Heart right ventricle (tissue), 16 donors: ENCODE measurements around the gene BRAF. TPM values are rescaled to one million over a fixed set of nuclear protein-coding genes. Genes with fewer than 3 reads are reported as not detected.

Experiments used
- ATAC-seq, 8 donors: fragments of 200-7000 bp; cut with Tn5 transposase; one replicate each; pipeline ENCODE4 v1.9.1; 2020; ENCODE audit warnings: mild to moderate bottlenecking in 8 of 8, moderate library complexity in 8 of 8, moderate number of reproducible peaks in 1 of 8
- DNase-seq, 2 donors: peaks; one replicate each; pipeline ENCODE4 v3.0.0-alpha.2; 2020
- H3K27ac ChIP-seq, 10 donors: fragments of 200-600 bp; sonication (generic) in 2 of 10; one replicate each; pipeline versions ENCODE4 v1.5.0 to v1.8.0; 2020 to 2022; ENCODE audit warnings: mild to moderate bottlenecking in 3 of 10
- H3K27me3 ChIP-seq, 7 donors: fragments of 200-600 bp; one replicate each; pipeline ENCODE4 v1.8.0; 2021 to 2022; ENCODE audit warnings: mild to moderate bottlenecking in 2 of 7
- H3K36me3 ChIP-seq, 9 donors: fragments of 200-600 bp; sonication (generic) in 1 of 9; one replicate each; pipeline versions ENCODE4 v1.5.0 to v1.8.0; 2020 to 2022; ENCODE audit warnings: mild to moderate bottlenecking in 2 of 9
- H3K4me1 ChIP-seq, 9 donors: fragments of 200-600 bp; sonication (generic) in 1 of 9; one replicate each; pipeline versions ENCODE4 v1.5.0 to v1.8.0; 2020 to 2022; ENCODE audit warnings: mild to moderate bottlenecking in 4 of 9
- H3K4me3 ChIP-seq, 10 donors: fragments of 200-600 bp; sonication (generic) in 2 of 10; one replicate each; pipeline versions ENCODE4 v1.5.0 to v1.8.0; 2020 to 2022; ENCODE audit warnings: mild to moderate bottlenecking in 7 of 10, moderate library complexity in 2 of 10
- H3K9me3 ChIP-seq, 11 donors: fragments of 200-600 bp in 10 of 11; sonication (generic) in 2 of 11; one replicate each; pipeline versions ENCODE4 v1.5.0 to v1.8.0; 2013 to 2022; ENCODE audit warnings: mild to moderate bottlenecking in 2 of 11, control low read depth in 1 of 11, moderate library complexity in 1 of 11
- CTCF ChIP-seq, 9 donors: fragments of 200-600 bp; sonication (generic) in 2 of 9; IDR thresholded peaks; one replicate each; pipeline versions ENCODE4 v1.5.0 to v1.8.0; 2021 to 2022; ENCODE audit warnings: antibody characterized with exemption in 9 of 9, mild to moderate bottlenecking in 5 of 9, moderate library complexity in 1 of 9
- WGBS, 2 donors: extraction: QIAGEN DNeasy Blood & Tissue Kit; methylation state at CpG; one replicate each; pipeline ENCODE4 v1.1.7; 2013; ENCODE audit warnings: inconsistent platforms in 1 of 2; 5-methylcytosine and 5-hydroxymethylcytosine counted together
- intact Hi-C, 10 donors: fragments of 100-400 bp; cut with DNase I; formaldehyde crosslinking; loops; one replicate each; pipeline versions ENCODE4 v1.11.1 to v1.14.2; 2022
- polyA plus RNA-seq, 2 donors: library from polyadenylated mRNA; stranded (reverse); fragments of 200-250 nt; gene quantifications; one replicate each; pipeline ENCODE4 v1.2.3, GENCODE V29; 2013
- total RNA-seq, 10 donors: library from RNA; stranded (reverse); fragmentation: NEBNext Ultra II Directional in 3 of 10; extraction: Animal tissue kit (Norgen Biotek cat#: 25700) in 3 of 10; gene quantifications; one replicate each; pipeline versions ENCODE4 v1.2.1 to v1.2.4, GENCODE V29; 2021 to 2023
- donor health status: Arrhythmogenic right ventricular cardiomyopathy.
- donor health status: ischemic (EF 13 %, LVEDD 7.1; RV severe dilation, severe dysfunction).
- donor health status: healthy with polysubstance abuse.
- donor health status: DM: no; HTN: yes; CAD: no.
- donor health status: DM: no; HTN: no; CAD: no.
- donor health status: ischemic (EF 25% LVEDD 6.9; RV normal size, moderate dysfunction).
- donor health status: ischemic (EF 25% LVEDD 5.7; RV mildly dilated, moderate dysfunction).
- donor health status: healthy.
- donor health status: DM: yes; HTN: yes; CAD: no.
- donor health status: Ischemic cardiomyopathy.
- donor health status: ischemic (EF 35%, LVEDD 5.7; RV mildly dilated, moderate dysfunction).
- donor health status: nonischemic (EF 11% LVEDD 7.7; RV severe dilation, severe dysfunction).
- donor health status: DM: yes; HTN: yes; CAD: no.
- donor health status: PGD.
- donor health status: ischemic (EF 29% LVEDD 5.4; RV normal size, mild dysfunction).
- donor health status: nonischemic (EF 23%, LVEDD 6.1; RV moderate dilation, normal function).

Gene BRAF
- total and polyA plus RNA-seq, 12 donors = 3.8 to 36.8 (median 23.2) TPM

DNA sequence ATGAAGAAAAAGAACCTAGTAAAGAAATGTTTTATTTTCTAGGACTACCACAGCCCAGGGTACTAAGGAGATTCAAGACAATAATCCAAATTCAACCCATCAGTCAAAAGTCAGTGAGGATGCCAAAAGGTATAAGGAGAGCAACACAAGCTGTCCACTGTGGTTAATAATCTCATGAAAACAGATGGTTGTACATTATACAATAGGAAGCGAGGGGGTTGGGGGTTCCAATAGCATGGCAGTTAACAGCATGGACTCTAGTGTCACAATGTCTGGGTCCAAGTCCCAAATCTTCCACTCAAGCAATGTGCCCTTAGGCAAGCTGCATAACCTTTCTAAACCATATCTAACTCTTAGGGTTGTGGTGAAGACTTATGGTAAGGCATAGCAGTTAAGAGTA is 35.1 kb downstream of the BRAF start:
- Histone ChIP-seq H3K27ac (no peak overlapping the region), H3K4me3 (no peak overlapping the region), H3K27me3 (no peaks in the 10 kb centered on the region), H3K9me3 (no peaks in the 10 kb centered on the region), H3K4me1 (peaks cover 0 to 77% (median 34%) of the 10 kb centered on the region in 9 donors), H3K36me3 (no peaks in the 10 kb centered on the region)
- 98 to 100% methylated on average over 1 of the region's 1 CpG for WGBS, 2 donors
- ATAC-seq (no peak), DNase-seq (no peak)
- intact Hi-C loops = loop anchor here in 1 of 10 donors (10.0 kb wide), 1 partner anchor 55 kb away; no protein-coding TSS in a partner anchor
- TF ChIP-seq CTCF (IDR thresholded peaks at IDR 0.05) = no peak

GRCh38 chr7:140889150-140889549 is 35.6 kb downstream of the BRAF start:
- Histone ChIP-seq H3K27me3 (no peaks in the 10 kb centered on the region), H3K4me3 (no peak overlapping the region), H3K36me3 (no peaks in the 10 kb centered on the region), H3K27ac (no peak overlapping the region), H3K9me3 (no peaks in the 10 kb centered on the region), H3K4me1 (peaks cover 0 to 75% (median 34%) of the 10 kb centered on the region in 9 donors)
- no peak for ATAC-seq
- TF ChIP-seq CTCF (IDR thresholded peaks at IDR 0.05) = no peak
- 89 to 98% methylated on average over 1 of the region's 1 CpG for WGBS, 2 donors
- no peak for DNase-seq
- intact Hi-C loops = loop anchor here in 1 of 10 donors (10.0 kb wide), 1 partner anchor 54 kb away; no protein-coding TSS in a partner anchor

GRCh38 chr7:140888087-140888486 is 36.6 kb downstream of the BRAF start:
- H3K27ac ChIP-seq = no peak overlapping the region
- peaks cover 0 to 69% (median 34%) of the 10 kb centered on the region in 9 donors for H3K4me1 ChIP-seq
- no peak for TF ChIP-seq CTCF (IDR thresholded peaks at IDR 0.05)
- H3K9me3 ChIP-seq = no peaks in the 10 kb centered on the region
- 86 to 92% methylated on average over 4 of the region's 4 CpGs for WGBS, 2 donors
- no peak overlapping the region for H3K4me3 ChIP-seq
- H3K36me3 ChIP-seq = no peaks in the 10 kb centered on the region
- no peak for ATAC-seq
- intact Hi-C loops = loop anchor here in 1 of 10 donors (10.0 kb wide), 1 partner anchor 53 kb away; no protein-coding TSS in a partner anchor
- DNase-seq = no peak
- H3K27me3 ChIP-seq = no peaks in the 10 kb centered on the region

- 62 to 69% methylated on average over 1 of the region's 1 CpG for WGBS, 2 donors
- Histone ChIP-seq H3K27ac (no peak overlapping the region), H3K4me1 (peaks cover 0 to 60% (median 34%) of the 10 kb centered on the region in 9 donors), H3K36me3 (no peaks in the 10 kb centered on the region), H3K4me3 (no peak overlapping the region), H3K27me3 (no peaks in the 10 kb centered on the region), H3K9me3 (no peaks in the 10 kb centered on the region)
- ATAC-seq (no peak), DNase-seq (no peak)
- intact Hi-C loops = loop anchor here in 1 of 10 donors (10.0 kb wide), 1 partner anchor 51 kb away; no protein-coding TSS in a partner anchor
- TF ChIP-seq CTCF (IDR thresholded peaks at IDR 0.05) = no peak
Measured at GRCh38 chr7:140885735-140886334, 38.9 kb downstream of the BRAF start.
